Spleen (tissue), 11 donors: ENCODE measurements around the gene PRCD. TPM values are rescaled to one million over a fixed set of nuclear protein-coding genes. Genes with fewer than 3 reads are reported as not detected.

Experiments
- DNase-seq: peaks from one replicate; pipeline ENCODE4 v3.0.0-alpha.2; 2020
- H3K27ac ChIP-seq, 8 donors: fragments of 200-600 bp; sonication (generic) in 7 of 8; 1 replicate in 4 of 8; 2 replicates in 4 of 8; pipeline versions ENCODE4 v1.5.0 to v1.8.0; 2016 to 2021; ENCODE audit warnings: inconsistent platforms in 4 of 8, mild to moderate bottlenecking in 4 of 8, moderate library complexity in 1 of 8
- H3K27me3 ChIP-seq, 7 donors: fragments of 200-600 bp; sonication (generic) in 6 of 7; replicated peaks in 1 of 7; 1 replicate in 4 of 7; 2 replicates in 3 of 7; pipeline versions ENCODE4 v1.5.0 to v1.8.0; 2016 to 2021; ENCODE audit warnings: inconsistent platforms in 3 of 7, mild to moderate bottlenecking in 1 of 7
- H3K36me3 ChIP-seq, 6 donors: fragments of 200-600 bp; sonication (generic) in 5 of 6; 1 replicate in 4 of 6; 2 replicates in 2 of 6; pipeline versions ENCODE4 v1.5.0 to v1.8.0; 2016 to 2021; ENCODE audit warnings: inconsistent platforms in 2 of 6
- H3K4me1 ChIP-seq, 6 donors: fragments of 200-600 bp; sonication (generic) in 5 of 6; 1 replicate in 3 of 6; 2 replicates in 3 of 6; pipeline versions ENCODE4 v1.5.0 to v1.8.0; 2016 to 2021; ENCODE audit warnings: inconsistent platforms in 3 of 6
- H3K4me3 ChIP-seq, 8 donors: fragments of 200-600 bp; sonication (generic) in 7 of 8; 1 replicate in 4 of 8; 2 replicates in 4 of 8; pipeline versions ENCODE4 v1.5.0 to v1.8.0; 2016 to 2021; ENCODE audit warnings: inconsistent platforms in 4 of 8, mild to moderate bottlenecking in 4 of 8, moderate library complexity in 2 of 8
- H3K9me3 ChIP-seq, 8 donors: fragments of 200-600 bp; sonication (generic) in 7 of 8; 1 replicate in 4 of 8; 2 replicates in 4 of 8; pipeline versions ENCODE4 v1.5.0 to v1.8.0; 2016 to 2021; ENCODE audit warnings: inconsistent platforms in 4 of 8
- CTCF ChIP-seq, 11 experiments: fragments of 200-600 bp in 7 of 11; fragments of 450-650 bp in 4 of 11; sonication (generic) in 4 of 11; IDR thresholded peaks in 8 of 11; conservative IDR thresholded peaks in 3 of 11; 1 replicate in 7 of 11; 2 replicates in 4 of 11; pipeline versions ENCODE4 v1.4.0 to v1.8.0; 2016 to 2021; ENCODE audit warnings: antibody characterized with exemption in 11 of 11, inconsistent platforms in 4 of 11, mild to moderate bottlenecking in 1 of 11
- POLR2A ChIP-seq, 3 donors: fragments of 450-650 bp; IDR thresholded peaks; one replicate each; pipeline ENCODE4 v1.5.1; 2017; ENCODE audit warnings: antibody characterized with exemption in 3 of 3, mild to moderate bottlenecking in 1 of 3
- POLR2AphosphoS5 ChIP-seq, 3 donors: sonication (generic); formaldehyde crosslinking; IDR thresholded peaks; one replicate each; pipeline ENCODE4 v1.5.1; 2017; ENCODE audit warnings: antibody characterized with exemption in 3 of 3
- WGBS, 5 donors: extraction: QIAGEN DNeasy Blood & Tissue Kit in 3 of 5; methylation state at CpG; one replicate each; pipeline versions ENCODE4 v1.1.5 to v1.1.7; 2013 to 2018; 5-methylcytosine and 5-hydroxymethylcytosine counted together
- intact Hi-C: fragments of 100-400 bp; cut with DNase I; formaldehyde crosslinking; loops from one replicate; pipeline ENCODE4 v1.15.0; 2023; ENCODE audit warnings: low total_unique reads
- polyA plus RNA-seq, 3 donors: library from polyadenylated mRNA; stranded (reverse); fragments of 200-250 nt; gene quantifications; one replicate each; pipeline ENCODE4 v1.2.1, GENCODE V29; 2013
- total RNA-seq, 7 donors: library from RNA; depleted of rRNA in 3 of 7; stranded (reverse); fragments of >200 nt in 3 of 7; fragmentation: NEBNext Ultra II Directional in 4 of 7; extraction: Animal tissue kit (Norgen Biotek cat#: 25700) in 4 of 7; gene quantifications; one replicate each; pipeline versions ENCODE4 v1.1.0 to v1.2.1, GENCODE V29; 2016 to 2021
- donor health status: healthy with polysubstance abuse.
- donor health status: DM: no; HTN: no; CAD: no; lungs with moderate emphysema.
- donor health status: DM: no; HTN: no; CAD: no.
- donor health status: Bipolar disorder and iron deficiency.
- donor health status: healthy.
- donor health status: DM: no; HTN: no; CAD: no.
- donor health status: DM: yes; HTN: yes; CAD: no.

PRCD gene
- total and polyA plus RNA-seq, 10 donors: 3.5 to 54.1 (median 11.8) TPM

- H3K36me3 ChIP-seq: no peaks in the 10 kb centered on the region
- WGBS, 5 donors: 11 to 15% (median 14%) methylated on average over 21 to 26 of the region's 26 CpGs
- peak overlapping the region in 7 of 8 donors; percentile 22 to 66 (median 37) for H3K4me3 ChIP-seq
- DNase-seq: peak; percentile 95
- peaks cover 39 to 95% (median 71%) of the 10 kb centered on the region in 6 donors for H3K4me1 ChIP-seq
- peak overlapping the region; percentile 80 to 99 (median 92) for H3K27ac ChIP-seq
- TF ChIP-seq POLR2A (IDR thresholded peaks at IDR 0.05): no peak
- peak; percentile 82 to 91 (median 89) for TF ChIP-seq POLR2AphosphoS5 (IDR thresholded peaks at IDR 0.05)
- TF ChIP-seq CTCF (IDR thresholded peaks at IDR 0.05 in 8 of 11, conservative IDR thresholded peaks at IDR 0.05 in 3 of 11): peak in 8 of 11 experiments; percentile 6 to 49 (median 38)
- H3K27me3 ChIP-seq: peaks cover 0 to 20% (median 0%) of the 10 kb centered on the region in 7 donors
- no peaks in the 10 kb centered on the region for H3K9me3 ChIP-seq
- intact Hi-C loops: no loop called here
These were observed 12.3 kb upstream of the PRCD start for GRCh38 chr17:76527430-76528111.

- peak; percentile 88 for DNase-seq
- intact Hi-C loops: no loop called here
- H3K27ac ChIP-seq: peak overlapping the region; percentile 80 to 99 (median 92)
- H3K4me3 ChIP-seq: peak overlapping the region in 7 of 8 donors; percentile 22 to 66 (median 37)
- 32 to 62% (median 53%) methylated on average over 7 to 15 of the region's 15 CpGs for WGBS, 5 donors
- H3K36me3 ChIP-seq: no peaks in the 10 kb centered on the region
- peaks cover 0 to 14% (median 0%) of the 10 kb centered on the region in 7 donors for H3K27me3 ChIP-seq
- H3K9me3 ChIP-seq: no peaks in the 10 kb centered on the region
- peaks cover 39 to 91% (median 67%) of the 10 kb centered on the region in 6 donors for H3K4me1 ChIP-seq
- TF ChIP-seq POLR2A (IDR thresholded peaks at IDR 0.05) (no peak), POLR2AphosphoS5 (IDR thresholded peaks at IDR 0.05) (peak in 1 of 3 donors; percentile 24)
These were observed 11.7 kb upstream of the PRCD start for GRCh38 chr17:76528156-76528527.

- TF ChIP-seq POLR2AphosphoS5 (IDR thresholded peaks at IDR 0.05): peak in 1 of 3 donors; percentile 8
- peak in 2 of 11 experiments; percentile 11 to 25 for TF ChIP-seq CTCF (IDR thresholded peaks at IDR 0.05 in 8 of 11, conservative IDR thresholded peaks at IDR 0.05 in 3 of 11)
- TF ChIP-seq POLR2A (IDR thresholded peaks at IDR 0.05): no peak
- DNase-seq: peak; percentile 84
- 50 to 58% (median 53%) methylated on average over 31 of the region's 31 CpGs for WGBS, 5 donors
- Histone ChIP-seq H3K27ac (peak overlapping the region; percentile 80 to 99 (median 92)), H3K36me3 (no peaks in the 10 kb centered on the region), H3K9me3 (no peaks in the 10 kb centered on the region), H3K4me3 (peak overlapping the region in 7 of 8 donors; percentile 22 to 66 (median 37)), H3K4me1 (peaks cover 37 to 85% (median 62%) of the 10 kb centered on the region in 6 donors), H3K27me3 (peaks cover 0 to 11% (median 0%) of the 10 kb centered on the region in 7 donors)
- intact Hi-C loops: no loop called here
These were observed 11.2 kb upstream of the PRCD start for GRCh38 chr17:76528528-76529223.

GRCh38 chr17:76529224-76530094, 10.4 kb upstream of the PRCD start:
- peak overlapping the region; percentile 80 to 99 (median 92) for H3K27ac ChIP-seq
- H3K4me3 ChIP-seq: peak overlapping the region in 2 of 8 donors; percentile 40 to 66
- no peak for TF ChIP-seq POLR2A (IDR thresholded peaks at IDR 0.05)
- TF ChIP-seq POLR2AphosphoS5 (IDR thresholded peaks at IDR 0.05): peak; percentile 47 to 75 (median 70)
- DNase-seq: peak; percentile 84
- peaks cover 0 to 11% (median 0%) of the 10 kb centered on the region in 7 donors for H3K27me3 ChIP-seq
- WGBS, 5 donors: 48 to 56% (median 52%) methylated on average over 16 to 20 of the region's 20 CpGs
- no peaks in the 10 kb centered on the region for H3K36me3 ChIP-seq
- H3K9me3 ChIP-seq: no peaks in the 10 kb centered on the region
- intact Hi-C loops: no loop called here
- peaks cover 37 to 77% (median 58%) of the 10 kb centered on the region in 6 donors for H3K4me1 ChIP-seq
